ENCODE data around the gene RCAN1.
"Not testable (repeated sequence)": the region's sequence is repeated elsewhere in the genome, so short reads cannot be mapped to it uniquely, and the experiment has no call there.

Gene RCAN1

GRCh38 chr21:34606621-34607020 lies 8.3 kb downstream of the RCAN1 start:
- no peak for DNase-seq (ENCODE audit: low read depth)
- no peak overlapping the region for H3K4me3 ChIP-seq (ENCODE audit: low read length)
- TF ChIP-seq CTCF (conservative IDR thresholded peaks at IDR 0.05; ENCODE audit: low read length) = no peak

- no peak overlapping the region for H3K4me3 ChIP-seq (ENCODE audit: low read length)
- no peak for TF ChIP-seq CTCF (conservative IDR thresholded peaks at IDR 0.05; ENCODE audit: low read length)
- no peak for DNase-seq (ENCODE audit: low read depth)
Observed at GRCh38 chr21:34606051-34606450, 8.9 kb downstream of the RCAN1 start.

DNA sequence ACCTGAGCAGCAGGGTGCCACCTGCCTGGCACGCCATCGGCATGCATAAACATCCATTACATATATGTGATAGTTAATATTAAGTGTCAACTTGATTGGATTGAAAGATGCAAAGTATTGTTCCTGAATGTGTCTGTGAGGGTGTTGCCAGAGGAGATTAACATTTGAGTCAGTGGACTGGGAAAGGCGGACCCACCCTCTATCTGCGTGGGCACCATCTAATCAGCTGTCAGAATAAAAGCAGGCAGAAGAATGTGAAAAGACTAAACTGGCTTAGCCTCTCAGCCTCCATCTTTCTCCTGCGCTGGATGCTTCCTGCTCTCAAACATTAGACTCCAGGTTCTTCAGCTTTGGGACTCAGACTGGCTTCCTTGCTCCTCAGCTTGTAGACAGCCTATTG lies 10.0 kb downstream of the RCAN1 start:
- not testable (repeated sequence) for DNase-seq (ENCODE audit: low read depth)

DNA sequence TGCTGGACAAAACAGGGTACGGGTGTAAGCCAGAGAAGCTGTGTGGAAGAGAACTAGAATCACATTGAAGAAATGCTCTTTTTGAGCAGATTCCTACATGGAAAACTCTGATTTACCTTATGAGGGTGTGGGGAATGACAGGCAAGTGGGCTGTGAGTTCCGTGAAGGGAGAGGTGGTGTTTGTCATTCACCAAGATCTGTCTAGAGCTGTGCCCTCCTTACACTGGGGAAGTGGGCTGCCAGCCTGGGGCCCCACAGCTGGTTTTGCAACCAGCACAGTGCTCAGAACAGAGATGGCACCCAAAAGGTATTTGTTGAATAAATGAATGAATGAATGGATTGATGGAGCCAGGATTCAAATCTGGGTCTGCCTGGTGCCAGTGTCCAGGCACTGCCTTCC lies 10.4 kb downstream of the RCAN1 start:
- DNase-seq (ENCODE audit: low read depth) = no peak
- TF ChIP-seq CTCF (conservative IDR thresholded peaks at IDR 0.05; ENCODE audit: low read length) = no peak
- H3K4me3 ChIP-seq (ENCODE audit: low read length) = no peak overlapping the region

More for the DNA sequence above, 10.0 kb downstream of the RCAN1 start:
- H3K4me3 ChIP-seq (ENCODE audit: low read length) = not testable (repeated sequence)

GRCh38 chr21:34603710-34604057 lies 11.2 kb downstream of the RCAN1 start:
- DNase-seq (ENCODE audit: low read depth) = no peak
- H3K4me3 ChIP-seq (ENCODE audit: low read length) = no peak overlapping the region
- no peak for TF ChIP-seq CTCF (conservative IDR thresholded peaks at IDR 0.05; ENCODE audit: low read length)

DNA sequence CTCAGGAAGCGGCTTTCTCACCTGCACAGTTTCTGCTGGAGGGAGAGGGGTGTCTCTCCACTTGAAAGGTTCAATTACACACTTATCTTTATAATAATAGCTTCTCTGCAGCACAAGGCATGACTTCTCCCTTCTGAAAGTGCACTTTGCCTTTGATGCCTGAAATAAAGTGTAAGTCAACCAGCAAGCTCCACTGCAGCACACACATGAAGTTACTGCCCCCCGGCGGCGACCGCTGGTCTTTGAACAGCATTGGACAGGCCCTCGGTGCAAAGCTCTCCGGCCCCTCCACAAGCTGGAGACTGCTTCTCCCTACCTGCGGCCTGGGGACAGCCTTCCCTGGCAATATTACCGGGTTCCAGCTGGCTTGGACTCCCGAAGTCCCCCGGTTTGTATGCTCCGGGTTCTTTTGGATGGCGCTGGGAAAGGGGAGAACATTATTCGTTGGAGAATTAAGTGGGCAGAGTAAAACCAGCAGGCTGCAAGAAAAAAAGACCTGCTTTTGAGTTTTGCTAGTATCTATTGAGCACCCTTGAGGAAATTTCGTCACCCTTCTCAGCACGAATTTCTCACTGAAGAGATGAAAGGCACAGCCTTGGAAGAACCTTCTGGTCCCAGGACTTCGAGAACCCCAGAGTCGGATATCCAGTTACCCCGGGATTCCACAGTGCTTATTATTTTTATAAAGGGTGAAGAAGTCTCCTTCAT lies 11.8 kb downstream of the RCAN1 start:
- peak; percentile 83 for TF ChIP-seq CTCF (conservative IDR thresholded peaks at IDR 0.05; ENCODE audit: low read length)
- peak; percentile 67 for DNase-seq (ENCODE audit: low read depth)
- no peak overlapping the region for H3K4me3 ChIP-seq (ENCODE audit: low read length)

GRCh38 chr21:34602061-34602460 lies 12.9 kb downstream of the RCAN1 start:
- DNase-seq (ENCODE audit: low read depth) = no peak
- TF ChIP-seq CTCF (conservative IDR thresholded peaks at IDR 0.05; ENCODE audit: low read length) = no peak
- no peak overlapping the region for H3K4me3 ChIP-seq (ENCODE audit: low read length)

All from AG10803 (cell line).